DMS53 (cell line): ENCODE data around the gene DYRK1B.
"Not testable (repeated sequence)": the region's sequence is repeated elsewhere in the genome, so short reads cannot be mapped to it uniquely, and the experiment has no call there.

Experiments used
- DNase-seq: peaks from one replicate; lab custom pipeline; 2025; lab: John Stamatoyannopoulos, UW

The DYRK1B gene

DNA sequence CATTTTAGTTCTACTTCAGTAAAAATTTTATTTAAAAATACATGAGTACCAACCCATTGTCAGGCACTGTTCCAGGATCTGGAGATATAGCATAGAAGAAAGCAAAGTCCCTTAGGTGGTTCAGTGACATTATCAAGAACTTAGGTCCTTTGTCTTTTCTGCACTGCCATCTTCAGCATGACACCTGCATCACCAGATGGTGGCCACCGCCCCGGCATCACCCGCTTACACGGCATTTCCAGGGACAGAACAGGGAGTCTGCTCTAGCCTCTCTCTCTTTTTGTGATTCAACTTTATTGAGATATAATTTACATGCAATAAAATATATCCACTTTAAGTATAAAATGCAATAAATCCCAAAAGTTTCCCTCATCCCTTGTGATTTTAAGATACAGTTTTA lies 23.5 kb downstream of the DYRK1B start:
- peak; percentile 35 for DNase-seq

DNA sequence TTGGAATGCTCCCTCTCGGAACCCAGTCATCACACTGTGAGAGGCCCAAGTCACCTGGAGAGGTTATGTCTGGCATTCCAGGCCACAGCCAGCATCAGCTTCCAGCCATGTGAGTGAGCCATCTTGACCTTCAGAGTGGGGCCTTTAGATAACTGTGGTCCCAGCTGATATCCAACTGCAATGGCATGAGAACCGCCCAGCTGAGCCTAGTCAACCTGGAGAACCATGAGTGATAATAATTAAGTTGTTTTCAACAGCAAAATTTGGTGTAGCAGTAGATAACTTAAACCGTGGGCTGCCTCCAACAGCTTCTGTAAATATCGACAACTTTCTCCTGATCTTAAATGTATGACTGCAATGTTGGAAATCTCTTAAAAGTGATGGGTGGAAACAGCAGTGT lies 24.6 kb downstream of the DYRK1B start:
- no peak for DNase-seq

DNA sequence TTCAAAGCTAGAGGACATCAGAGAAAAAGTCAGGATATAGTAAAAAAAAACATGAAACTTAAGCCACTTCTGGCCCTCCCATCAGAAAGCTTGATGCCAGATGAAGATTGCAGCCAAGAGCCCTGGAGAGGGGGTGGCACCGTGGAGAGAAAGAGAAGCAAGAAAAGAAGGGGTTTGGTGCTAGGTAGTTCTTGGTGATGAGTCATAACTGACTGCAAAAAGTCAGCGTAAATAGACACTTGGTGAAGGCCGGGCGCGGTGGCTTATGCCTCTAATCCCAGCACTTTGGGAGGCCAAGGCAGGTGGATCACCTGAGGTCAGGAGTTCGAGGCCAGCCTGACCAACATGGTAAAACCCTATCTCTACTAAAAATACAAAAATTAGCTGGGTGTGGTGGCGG lies 25.3 kb downstream of the DYRK1B start:
- DNase-seq = not testable (repeated sequence)

DNA sequence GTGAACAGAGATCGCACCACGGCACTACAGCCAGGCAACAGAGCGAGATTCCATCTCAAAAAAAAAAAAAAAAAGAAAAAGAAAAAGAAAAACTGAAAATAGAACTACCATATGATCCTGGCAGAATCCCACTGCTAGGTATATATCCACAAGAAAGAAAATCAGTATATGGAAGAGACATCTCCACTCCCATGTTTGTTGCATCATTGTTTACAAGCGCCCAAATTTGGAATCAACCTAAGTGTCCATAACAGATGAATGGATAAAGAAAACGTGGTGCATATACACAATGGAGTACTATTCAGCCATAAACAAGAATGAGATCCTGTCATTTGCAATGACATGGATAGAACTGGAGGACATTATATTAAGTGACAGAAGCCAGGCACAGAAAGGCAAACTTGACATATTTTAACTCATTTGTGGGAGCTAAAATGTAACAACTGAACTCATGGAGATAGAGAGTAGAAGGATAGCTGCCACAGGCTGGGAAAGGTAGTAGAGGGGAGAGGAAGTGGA lies 26.1 kb downstream of the DYRK1B start:
- DNase-seq = no peak

DNA sequence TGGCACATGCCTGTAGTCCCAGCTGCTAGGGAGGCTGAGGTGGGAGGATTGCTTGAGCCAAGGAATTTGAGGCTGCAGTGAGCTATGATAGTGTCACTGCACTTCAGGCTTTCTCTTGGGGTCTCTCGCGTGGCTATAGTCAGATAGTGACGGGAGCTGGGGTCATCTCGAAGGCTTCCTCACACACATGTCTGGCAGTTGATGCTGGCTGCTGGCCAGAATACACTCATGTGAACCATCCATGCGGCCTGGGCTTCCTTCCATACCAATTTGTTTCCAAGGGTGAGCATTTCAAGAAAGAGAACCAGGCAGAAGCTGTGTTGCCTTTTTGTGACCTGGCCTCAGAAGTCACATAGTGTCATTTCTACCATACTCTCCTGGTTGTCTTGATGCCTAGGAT lies 28.9 kb downstream of the DYRK1B start:
- DNase-seq = no peak

DNA sequence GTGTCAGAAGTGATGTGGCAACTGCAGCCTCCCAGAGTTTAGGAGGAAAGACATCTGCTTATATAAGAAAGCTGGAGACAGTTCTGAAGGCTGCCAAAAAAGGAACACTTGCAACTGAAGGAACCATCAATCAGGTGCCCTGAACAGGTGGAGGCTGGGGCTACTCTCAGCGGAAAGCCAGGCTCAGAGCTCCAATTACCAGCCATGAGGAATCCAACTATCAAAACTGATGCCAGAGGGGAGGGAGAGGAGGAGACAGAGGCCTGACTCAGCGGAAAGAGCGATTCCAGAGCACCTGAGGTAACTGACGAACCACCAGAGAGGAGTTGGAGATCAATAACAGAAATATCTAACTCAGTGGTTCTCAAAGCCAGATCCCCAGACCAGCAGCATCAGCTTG lies 31.0 kb downstream of the DYRK1B start:
- DNase-seq = no peak

DNA sequence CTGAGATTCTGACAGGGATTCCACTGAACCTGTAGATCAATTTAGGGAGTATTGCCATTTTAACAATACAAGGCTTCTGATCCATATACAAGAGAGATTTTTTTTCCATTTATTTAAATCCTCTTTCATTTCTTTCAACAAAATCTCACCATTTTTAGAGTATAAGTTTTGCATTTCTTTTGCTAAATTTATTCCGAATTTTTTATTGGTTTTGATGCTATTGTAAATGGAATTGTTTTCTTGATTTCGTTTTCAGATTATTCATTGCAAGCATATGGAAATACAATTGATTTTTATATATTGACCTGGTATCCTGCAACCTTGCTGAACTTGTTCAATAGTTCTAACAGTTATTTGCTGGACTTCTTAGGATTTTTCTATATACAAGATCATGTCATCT lies 36.9 kb downstream of the DYRK1B start:
- DNase-seq = no peak

DNA sequence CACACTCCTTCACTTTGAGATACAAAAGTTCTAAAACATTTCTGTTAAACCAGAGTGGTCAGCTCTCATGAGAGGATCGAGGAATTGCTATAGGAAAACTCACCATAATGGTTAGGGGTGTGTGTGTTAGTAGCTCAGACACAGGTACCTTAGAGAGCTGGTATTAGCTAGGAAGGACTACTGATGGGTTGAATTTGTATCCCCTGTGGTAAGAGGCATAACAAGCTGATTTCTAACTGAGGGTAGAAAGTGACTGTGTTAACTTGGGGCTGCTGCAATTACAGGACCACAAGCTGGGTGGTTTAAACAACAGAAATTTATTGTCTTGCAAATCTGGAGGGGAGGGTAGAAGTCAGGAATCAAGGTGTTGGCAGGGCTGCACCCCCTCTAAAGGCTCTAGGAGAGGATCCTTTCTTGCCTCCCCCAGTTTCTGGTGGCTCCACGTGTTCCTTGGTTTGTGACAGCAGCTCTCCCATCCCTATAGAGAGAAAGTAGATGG lies 37.9 kb downstream of the DYRK1B start:
- no peak for DNase-seq

DNA sequence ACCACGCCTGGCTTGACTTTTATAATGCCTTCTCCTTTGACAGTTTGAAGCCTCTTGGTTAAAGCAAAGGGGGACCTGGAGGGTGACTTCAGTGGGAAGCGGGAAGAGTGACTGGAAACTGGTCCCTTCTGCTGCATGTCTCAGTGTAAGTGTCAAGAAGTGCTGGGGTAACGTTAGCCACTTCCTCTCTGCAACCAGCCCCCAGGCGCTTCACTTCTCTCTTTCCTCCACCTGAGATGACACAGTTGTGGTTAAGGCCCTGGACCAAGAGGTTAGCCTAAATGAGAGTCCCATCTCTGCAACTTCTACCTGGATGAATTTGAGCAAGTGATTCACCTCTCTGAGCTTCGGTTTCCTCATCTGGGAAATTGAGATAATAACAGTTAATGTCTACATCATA lies 39.0 kb downstream of the DYRK1B start:
- no peak for DNase-seq

DNA sequence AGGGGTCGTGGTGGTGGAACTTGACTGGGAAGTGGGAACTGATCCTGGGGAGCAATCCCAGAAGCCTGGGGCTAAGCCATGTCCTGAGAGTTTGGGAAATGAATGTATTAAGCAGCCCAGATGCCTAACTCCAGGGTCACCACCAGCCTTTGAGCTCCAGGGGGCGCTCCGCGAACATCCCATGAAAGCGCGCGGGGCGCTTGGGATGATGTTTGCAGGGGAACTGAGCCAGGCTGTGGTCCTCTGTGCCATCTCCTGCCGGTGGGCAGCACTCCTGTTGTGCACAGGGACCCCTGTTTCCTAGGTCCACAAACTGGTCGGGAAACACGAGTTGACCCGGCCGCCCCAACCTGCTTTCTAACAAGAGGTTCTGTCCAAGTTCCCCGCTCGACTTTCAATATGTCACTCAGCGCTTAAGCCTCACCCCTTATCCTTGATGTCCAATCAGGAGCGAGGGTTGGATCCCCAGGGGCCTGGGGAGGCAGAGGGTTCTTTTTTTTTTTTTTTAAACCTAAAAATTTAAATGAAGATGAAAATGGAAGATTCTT lies 40.9 kb downstream of the DYRK1B start:
- DNase-seq = peak; percentile 93

DNA sequence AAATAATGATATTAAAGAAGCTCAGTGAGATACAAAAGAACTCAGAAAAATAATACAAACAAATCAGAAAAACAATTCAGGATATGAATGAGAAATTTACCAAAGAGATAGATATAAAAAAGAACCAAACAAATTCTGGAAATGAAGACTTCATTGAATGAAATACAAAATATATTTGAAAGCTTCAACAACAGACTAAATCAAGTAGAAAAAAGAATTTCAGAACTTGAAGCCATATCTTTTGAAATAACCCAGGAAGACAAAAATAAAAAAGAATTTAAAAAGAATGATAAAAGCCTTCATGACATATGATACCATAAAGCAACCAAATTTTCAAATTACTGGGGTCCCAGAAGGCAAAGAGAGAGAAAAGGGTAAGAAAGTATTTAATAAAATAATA lies 45.7 kb downstream of the DYRK1B start:
- DNase-seq = no peak

DNA sequence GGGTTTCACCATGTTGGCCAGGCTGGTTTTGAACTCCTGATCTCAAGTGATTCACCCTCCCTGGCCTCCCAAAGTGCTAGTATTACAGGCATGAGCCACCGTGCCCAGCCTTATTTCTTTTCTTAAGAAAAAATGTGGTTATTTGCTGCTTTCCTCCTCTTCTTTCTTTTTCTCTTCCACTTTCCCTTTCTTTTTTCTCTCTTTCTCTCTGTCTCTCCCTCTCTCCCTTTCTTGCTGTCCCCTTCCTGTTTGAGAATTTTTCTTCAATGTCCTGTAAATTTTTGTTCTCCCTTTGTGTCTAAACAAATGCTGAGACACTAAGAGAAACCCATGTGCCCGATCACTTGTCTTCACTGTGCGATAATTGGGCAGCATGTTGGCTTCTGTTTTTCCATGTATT lies 53.1 kb downstream of the DYRK1B start:
- DNase-seq = no peak

DNA sequence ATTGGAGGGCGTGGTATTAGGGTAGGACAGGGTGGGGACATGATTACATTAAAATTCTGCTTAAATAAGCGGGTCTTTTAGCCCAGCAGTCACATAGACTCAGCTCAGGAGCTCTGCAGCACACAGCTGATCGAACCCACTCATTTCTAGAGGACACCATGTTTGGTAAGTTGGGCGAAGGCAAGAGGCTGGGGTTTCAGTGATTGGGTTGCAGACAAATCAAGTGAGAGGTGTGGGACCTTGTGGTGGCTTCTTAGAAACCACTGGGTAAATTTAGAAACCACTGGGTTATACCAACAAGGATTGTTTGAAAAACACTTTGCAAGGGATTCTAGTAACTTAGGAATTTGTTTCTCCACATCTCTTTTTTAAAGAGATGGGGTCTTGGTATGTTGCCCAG lies 55.2 kb downstream of the DYRK1B start, which contains the start of gene LEUTX:
LEUTX (plus strand) TSS at position 92 of the 400 bp plus-strand sequence; CDS start at position 159, 67 bp downstream.
- no peak for DNase-seq
